RWPE2 (cell line): Measurements from ENCODE around the gene MANSC4.
"Not testable (repeated sequence)": the region's sequence is repeated elsewhere in the genome, so short reads cannot be mapped to it uniquely, and the experiment has no call there.

Experiments
- ATAC-seq: fragments of 200-7000 bp; cut with Tn5 transposase; 3 replicates; pipeline ENCODE4 v1.9.1; 2021; ENCODE audit warnings: low read depth
- DNase-seq: peaks from one replicate; pipeline ENCODE4 v3.0.0-alpha.2; 2020; ENCODE audit warnings: low spot score
- H3K27ac ChIP-seq: fragments of 450-650 bp; 2 replicates; pipeline ENCODE4 v1.5.1; 2017; ENCODE audit warnings: mild to moderate bottlenecking; ENCODE audit not compliant: poor library complexity, severe bottlenecking
- H3K27me3 ChIP-seq: fragments of 250-450 bp; sonication (Bioruptor Pico); 2 replicates; pipeline ENCODE4 v1.5.1; 2021; ENCODE audit warnings: mild to moderate bottlenecking, moderate library complexity; ENCODE audit not compliant: insufficient read depth, poor library complexity, severe bottlenecking
- H3K36me3 ChIP-seq: fragments of 250-450 bp; sonication (Bioruptor Pico); 2 replicates; pipeline ENCODE4 v1.5.1; 2020; ENCODE audit warnings: low read depth, mild to moderate bottlenecking, moderate library complexity
- H3K4me1 ChIP-seq: fragments of 250-450 bp; sonication (Bioruptor Pico); 2 replicates; pipeline ENCODE4 v1.5.1; 2021; ENCODE audit warnings: mild to moderate bottlenecking, moderate library complexity; ENCODE audit not compliant: insufficient read depth, poor library complexity, severe bottlenecking
- H3K4me3 ChIP-seq: fragments of 250-450 bp; sonication (Bioruptor Pico); 2 replicates; pipeline ENCODE4 v1.5.1; 2021; ENCODE audit warnings: mild to moderate bottlenecking, moderate library complexity; ENCODE audit not compliant: severe bottlenecking
- H3K9me3 ChIP-seq: fragments of 250-450 bp; sonication (Bioruptor Pico); 2 replicates; pipeline ENCODE4 v1.5.1; 2021; ENCODE audit warnings: mild to moderate bottlenecking, moderate library complexity; ENCODE audit not compliant: severe bottlenecking
- CTCF ChIP-seq: fragments of 450-650 bp; IDR thresholded peaks from one replicate; pipeline ENCODE4 v1.5.1; 2017; ENCODE audit warnings: mild to moderate bottlenecking, moderate library complexity; ENCODE audit not compliant: poor library complexity, severe bottlenecking

The MANSC4 gene

GRCh38 chr12:27743601-27744000 lies 36.4 kb downstream of the MANSC4 start:
- no peak overlapping the region for H3K27ac ChIP-seq
- ATAC-seq = no peak
- H3K36me3 ChIP-seq = peaks cover 13% of the 10 kb centered on the region

GRCh38 chr12:27734321-27734720 lies 45.7 kb downstream of the MANSC4 start:
- H3K4me3 ChIP-seq, H3K9me3 ChIP-seq, DNase-seq, H3K27me3 ChIP-seq, H3K4me1 ChIP-seq, ATAC-seq, H3K27ac ChIP-seq: not testable (repeated sequence)
- peaks cover 44% of the 10 kb centered on the region for H3K36me3 ChIP-seq

More at GRCh38 chr12:27743601-27744000, 36.4 kb downstream of the MANSC4 start:
- no peak for DNase-seq
- Histone ChIP-seq H3K9me3 (no peaks in the 10 kb centered on the region), H3K4me3 (no peak overlapping the region), H3K4me1 (peaks cover 19% of the 10 kb centered on the region), H3K27me3 (no peaks in the 10 kb centered on the region)
- no peak for TF ChIP-seq CTCF

GRCh38 chr12:27733791-27734190 lies 46.2 kb downstream of the MANSC4 start:
- no peak for TF ChIP-seq CTCF
- Histone ChIP-seq H3K4me3 (no peak overlapping the region), H3K36me3 (peaks cover 40% of the 10 kb centered on the region), H3K27ac (no peak overlapping the region), H3K4me1 (no peaks in the 10 kb centered on the region), H3K9me3 (no peaks in the 10 kb centered on the region), H3K27me3 (no peaks in the 10 kb centered on the region)
- no peak for DNase-seq
- ATAC-seq = no peak

- peak; percentile 75 for TF ChIP-seq CTCF
- no peaks in the 10 kb centered on the region for H3K9me3 ChIP-seq
- H3K27me3 ChIP-seq = no peaks in the 10 kb centered on the region
- no peaks in the 10 kb centered on the region for H3K4me1 ChIP-seq
- no peak for DNase-seq
- H3K27ac ChIP-seq = no peak overlapping the region
- no peak for ATAC-seq
- H3K4me3 ChIP-seq = no peak overlapping the region
- H3K36me3 ChIP-seq = peaks cover 39% of the 10 kb centered on the region
Observed at GRCh38 chr12:27733052-27733656, 46.9 kb downstream of the MANSC4 start.

GRCh38 chr12:27732281-27732680 lies 47.8 kb downstream of the MANSC4 start:
- no peak for TF ChIP-seq CTCF
- Histone ChIP-seq H3K27ac (no peak overlapping the region), H3K27me3 (no peaks in the 10 kb centered on the region), H3K36me3 (peaks cover 30% of the 10 kb centered on the region), H3K9me3 (no peaks in the 10 kb centered on the region), H3K4me3 (no peak overlapping the region), H3K4me1 (no peaks in the 10 kb centered on the region)
- ATAC-seq = no peak
- DNase-seq = no peak
